ENCODE measurements around the gene DCANP1. TPM values are rescaled to one million over a fixed set of nuclear protein-coding genes. Genes with fewer than 3 reads are reported as not detected.

The DCANP1 gene
- total and polyA plus RNA-seq, 2 experiments from 2014 or later: not detected

GRCh38 chr5:135396459-135397055 is 50.6 kb downstream of the DCANP1 start:
- Histone ChIP-seq H3K9me3 (ENCODE audit: low read depth) (no peaks in the 10 kb centered on the region), H3K36me3 (no peaks in the 10 kb centered on the region), H3K27ac (peak overlapping the region; percentile 95), H3K27me3 (no peaks in the 10 kb centered on the region), H3K4me3 (peak overlapping the region; percentile 72), H3K4me1 (ENCODE audit: low read depth) (peaks cover 77% of the 10 kb centered on the region)
- no peak for DNase-seq (ENCODE audit: low read depth in 1 of 2, low spot score in 1 of 2)
- TF ChIP-seq CTCF (IDR thresholded peaks at IDR 0.05; ENCODE audit: low read depth, low read length): no peak

- Histone ChIP-seq H3K27ac (peak overlapping the region; percentile 95), H3K4me1 (ENCODE audit: low read depth) (peaks cover 78% of the 10 kb centered on the region), H3K4me3 (no peak overlapping the region), H3K27me3 (no peaks in the 10 kb centered on the region), H3K36me3 (no peaks in the 10 kb centered on the region), H3K9me3 (ENCODE audit: low read depth) (no peaks in the 10 kb centered on the region)
- TF ChIP-seq CTCF (IDR thresholded peaks at IDR 0.05; ENCODE audit: low read depth, low read length): no peak
- peak in 1 of 2 donors; percentile 39 for DNase-seq (ENCODE audit: low read depth in 1 of 2, low spot score in 1 of 2)
Measured at GRCh38 chr5:135395866-135396265, 51.3 kb downstream of the DCANP1 start.

GRCh38 chr5:135395451-135395850 is 51.7 kb downstream of the DCANP1 start:
- Histone ChIP-seq H3K27ac (peak overlapping the region; percentile 95), H3K4me3 (no peak overlapping the region), H3K4me1 (ENCODE audit: low read depth) (peaks cover 80% of the 10 kb centered on the region), H3K27me3 (no peaks in the 10 kb centered on the region), H3K36me3 (no peaks in the 10 kb centered on the region), H3K9me3 (ENCODE audit: low read depth) (no peaks in the 10 kb centered on the region)
- TF ChIP-seq CTCF (IDR thresholded peaks at IDR 0.05; ENCODE audit: low read depth, low read length): no peak
- DNase-seq (ENCODE audit: low read depth in 1 of 2, low spot score in 1 of 2): no peak

Other genes with a start within 250 kb of the DCANP1 start
- gene MACROH2A1, start 48.1 kb downstream of the DCANP1 start, total RNA-seq: 584 and 644 TPM in 2 replicates
- gene MACROH2A1, start 48.1 kb downstream of the DCANP1 start, polyA plus RNA-seq: 327 and 386 TPM in 2 replicates
- gene TIFAB, start 5.0 kb upstream of the DCANP1 start, total RNA-seq: not detected in 2 replicates
- not detected in 2 replicates for gene TIFAB, start 5.0 kb upstream of the DCANP1 start, polyA plus RNA-seq
- gene NEUROG1, start 88.6 kb upstream of the DCANP1 start, total RNA-seq: not detected in 2 replicates
- not detected in 2 replicates for gene NEUROG1, start 88.6 kb upstream of the DCANP1 start, polyA plus RNA-seq
- gene CXCL14, start 131.6 kb upstream of the DCANP1 start, total RNA-seq: 0.11 and 1.2 TPM in 2 replicates
- gene CXCL14, start 131.6 kb upstream of the DCANP1 start, polyA plus RNA-seq: 1.1 and 1.9 TPM in 2 replicates

Data from cardiac muscle cell (in vitro differentiated cells and primary cell).